Pons (tissue), 1 donor: Measurements from ENCODE around the gene GBP2.
A peak's percentile ranks its signal among the peaks of the same experiment; 100 is the strongest.

Experiments used
- DNase-seq: peaks from one replicate; pipeline ENCODE4 v3.0.0-alpha.2; 2016; ENCODE audit warnings: low spot score

Gene GBP2

GRCh38 chr1:89065079-89065868 lies 60.6 kb downstream of the GBP2 start, which contains the start of gene GBP1:
TSS of gene GBP1 (minus strand) at chr1:89065208. CDS start at chr1:89063234, 1,974 bp downstream.
- peak; percentile 74 for DNase-seq

- DNase-seq: peak; percentile 48
Measured at GRCh38 chr1:89064632-89065031, 61.3 kb downstream of the GBP2 start.

GRCh38 chr1:89063094-89063493 lies 62.8 kb downstream of the GBP2 start:
- no peak for DNase-seq

GRCh38 chr1:89060091-89060490 lies 65.8 kb downstream of the GBP2 start:
- no peak for DNase-seq
